HG03045 (cell line): Measurements from ENCODE around the gene FGFR3.

Experiments
- ATAC-seq: cut with Tn5 transposase; IDR thresholded peaks from one replicate; pipeline ENCODE4 v1.9.1; 2021; ENCODE audit warnings: mild to moderate bottlenecking, moderate library complexity; ENCODE audit not compliant: unreplicated experiment

FGFR3 gene

GRCh38 chr4:1756079-1756478 is 37.0 kb upstream of the FGFR3 start:
- no peak for ATAC-seq

- no peak for ATAC-seq
Observed at GRCh38 chr4:1756893-1757779, 36.0 kb upstream of the FGFR3 start.

- ATAC-seq: no peak
Observed at GRCh38 chr4:1757836-1758235, 35.3 kb upstream of the FGFR3 start.

GRCh38 chr4:1758306-1759121 is 34.6 kb upstream of the FGFR3 start:
- no peak for ATAC-seq

GRCh38 chr4:1759170-1759817 is 33.8 kb upstream of the FGFR3 start:
- no peak for ATAC-seq

- ATAC-seq: no peak
Observed at GRCh38 chr4:1759818-1760223, 33.3 kb upstream of the FGFR3 start.

- no peak for ATAC-seq
Observed at GRCh38 chr4:1760521-1761071, 32.5 kb upstream of the FGFR3 start.

GRCh38 chr4:1761130-1761689 is 31.9 kb upstream of the FGFR3 start:
- no peak for ATAC-seq

- ATAC-seq: no peak
Observed at GRCh38 chr4:1762264-1763010, 30.7 kb upstream of the FGFR3 start.

GRCh38 chr4:1763070-1763549 is 30.0 kb upstream of the FGFR3 start:
- ATAC-seq: no peak

GRCh38 chr4:1763550-1764080 is 29.5 kb upstream of the FGFR3 start:
- no peak for ATAC-seq

- ATAC-seq: no peak
Observed at GRCh38 chr4:1764670-1765069, 28.4 kb upstream of the FGFR3 start.

- no peak for ATAC-seq
Observed at GRCh38 chr4:1765409-1766072, 27.6 kb upstream of the FGFR3 start.

- ATAC-seq: no peak
Observed at GRCh38 chr4:1766106-1767060, 26.7 kb upstream of the FGFR3 start.

GRCh38 chr4:1767061-1767769 is 25.9 kb upstream of the FGFR3 start:
- no peak for ATAC-seq

GRCh38 chr4:1767770-1768366 is 25.2 kb upstream of the FGFR3 start:
- no peak for ATAC-seq
